ENCODE data around the gene AP4B1.

DNA sequence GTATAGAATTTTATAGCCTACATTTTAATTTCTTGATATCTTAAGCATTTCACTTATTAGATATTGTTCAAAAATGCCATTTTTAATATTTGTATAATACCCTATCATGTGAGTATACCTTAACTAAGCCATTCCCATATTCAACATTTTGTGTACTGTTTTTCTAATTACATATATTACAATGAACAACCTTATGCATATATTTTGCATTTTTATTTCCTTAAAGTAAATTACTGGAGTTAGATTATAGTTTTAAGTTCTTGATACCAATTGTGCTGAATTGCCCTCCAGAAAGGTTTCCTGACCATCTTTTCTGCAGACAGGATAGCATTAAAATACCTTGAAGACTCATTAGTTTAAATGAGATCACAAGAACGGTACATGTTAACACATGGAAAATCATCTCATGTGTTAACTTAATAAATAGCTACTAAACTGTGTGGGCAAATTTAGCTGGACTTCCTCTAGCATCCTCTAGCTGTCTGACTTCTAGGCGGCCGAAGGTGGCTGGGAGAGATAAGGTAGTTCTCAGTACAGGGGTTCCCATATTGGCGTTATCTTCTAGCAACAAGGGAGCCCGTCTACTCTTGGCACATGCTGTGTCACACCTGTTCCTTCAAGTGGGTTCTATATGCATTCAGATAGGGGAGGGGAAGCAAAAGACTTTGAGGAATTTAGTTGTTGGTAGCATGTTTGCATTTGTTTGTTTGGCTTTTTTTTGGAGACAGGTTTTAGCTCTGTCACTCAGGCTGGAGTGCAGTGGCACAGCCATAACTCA lies 9.5 kb upstream of the AP4B1 start:
- TF ChIP-seq, protein P1, sequence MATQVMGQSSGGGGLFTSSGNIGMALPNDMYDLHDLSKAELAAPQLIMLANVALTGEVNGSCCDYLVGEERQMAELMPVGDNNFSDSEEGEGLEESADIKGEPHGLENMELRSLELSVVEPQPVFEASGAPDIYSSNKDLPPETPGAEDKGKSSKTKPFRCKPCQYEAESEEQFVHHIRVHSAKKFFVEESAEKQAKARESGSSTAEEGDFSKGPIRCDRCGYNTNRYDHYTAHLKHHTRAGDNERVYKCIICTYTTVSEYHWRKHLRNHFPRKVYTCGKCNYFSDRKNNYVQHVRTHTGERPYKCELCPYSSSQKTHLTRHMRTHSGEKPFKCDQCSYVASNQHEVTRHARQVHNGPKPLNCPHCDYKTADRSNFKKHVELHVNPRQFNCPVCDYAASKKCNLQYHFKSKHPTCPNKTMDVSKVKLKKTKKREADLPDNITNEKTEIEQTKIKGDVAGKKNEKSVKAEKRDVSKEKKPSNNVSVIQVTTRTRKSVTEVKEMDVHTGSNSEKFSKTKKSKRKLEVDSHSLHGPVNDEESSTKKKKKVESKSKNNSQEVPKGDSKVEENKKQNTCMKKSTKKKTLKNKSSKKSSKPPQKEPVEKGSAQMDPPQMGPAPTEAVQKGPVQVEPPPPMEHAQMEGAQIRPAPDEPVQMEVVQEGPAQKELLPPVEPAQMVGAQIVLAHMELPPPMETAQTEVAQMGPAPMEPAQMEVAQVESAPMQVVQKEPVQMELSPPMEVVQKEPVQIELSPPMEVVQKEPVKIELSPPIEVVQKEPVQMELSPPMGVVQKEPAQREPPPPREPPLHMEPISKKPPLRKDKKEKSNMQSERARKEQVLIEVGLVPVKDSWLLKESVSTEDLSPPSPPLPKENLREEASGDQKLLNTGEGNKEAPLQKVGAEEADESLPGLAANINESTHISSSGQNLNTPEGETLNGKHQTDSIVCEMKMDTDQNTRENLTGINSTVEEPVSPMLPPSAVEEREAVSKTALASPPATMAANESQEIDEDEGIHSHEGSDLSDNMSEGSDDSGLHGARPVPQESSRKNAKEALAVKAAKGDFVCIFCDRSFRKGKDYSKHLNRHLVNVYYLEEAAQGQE (IDR thresholded peaks at IDR 0.05; ENCODE audit: borderline replicate concordance), result peak; percentile 32; the same call in 1 of the 2 replicates
- TF ChIP-seq, protein P1 (CRISPR knock-in tag; IDR thresholded peaks at IDR 0.05; ENCODE audit: low read depth), result no peak
- TF ChIP-seq, protein P2, sequence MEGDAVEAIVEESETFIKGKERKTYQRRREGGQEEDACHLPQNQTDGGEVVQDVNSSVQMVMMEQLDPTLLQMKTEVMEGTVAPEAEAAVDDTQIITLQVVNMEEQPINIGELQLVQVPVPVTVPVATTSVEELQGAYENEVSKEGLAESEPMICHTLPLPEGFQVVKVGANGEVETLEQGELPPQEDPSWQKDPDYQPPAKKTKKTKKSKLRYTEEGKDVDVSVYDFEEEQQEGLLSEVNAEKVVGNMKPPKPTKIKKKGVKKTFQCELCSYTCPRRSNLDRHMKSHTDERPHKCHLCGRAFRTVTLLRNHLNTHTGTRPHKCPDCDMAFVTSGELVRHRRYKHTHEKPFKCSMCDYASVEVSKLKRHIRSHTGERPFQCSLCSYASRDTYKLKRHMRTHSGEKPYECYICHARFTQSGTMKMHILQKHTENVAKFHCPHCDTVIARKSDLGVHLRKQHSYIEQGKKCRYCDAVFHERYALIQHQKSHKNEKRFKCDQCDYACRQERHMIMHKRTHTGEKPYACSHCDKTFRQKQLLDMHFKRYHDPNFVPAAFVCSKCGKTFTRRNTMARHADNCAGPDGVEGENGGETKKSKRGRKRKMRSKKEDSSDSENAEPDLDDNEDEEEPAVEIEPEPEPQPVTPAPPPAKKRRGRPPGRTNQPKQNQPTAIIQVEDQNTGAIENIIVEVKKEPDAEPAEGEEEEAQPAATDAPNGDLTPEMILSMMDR (IDR thresholded peaks at IDR 0.05 in 2 of 3, conservative IDR thresholded peaks at IDR 0.05 in 1 of 3; ENCODE audit: insufficient read depth in 2 of 3, low read depth in 1 of 3, low read length in 3 of 3), result peak; percentile 23 to 36 (median 26); a peak in 4 of 6 replicates
- peak; percentile 86 for TF ChIP-seq C11orf30 (IDR thresholded peaks at IDR 0.05; ENCODE audit: low read depth)
- no peak for TF ChIP-seq ZNF140 (CRISPR knock-in tag; IDR thresholded peaks at IDR 0.05)
- TF ChIP-seq NFE2 (IDR thresholded peaks at IDR 0.05; ENCODE audit: low read depth), result peak; percentile 95

All from K562 (cell line).